Panc1 (cell line): ENCODE data around the gene FXR2. TPM values are rescaled to one million over a fixed set of nuclear protein-coding genes. Genes with fewer than 3 reads are reported as not detected.
"Not testable (repeated sequence)": the region's sequence is repeated elsewhere in the genome, so short reads cannot be mapped to it uniquely, and the experiment has no call there.

Experiments used
- ATAC-seq: fragments of 200-7000 bp; cut with Tn5 transposase; 2 replicates; pipeline ENCODE4 v1.9.1; 2020; ENCODE audit warnings: mild to moderate bottlenecking, moderate library complexity
- BruUV-seq: library from RNA; stranded (reverse); fragments of 400-500 nt; replicated peaks from 2 replicates; lab custom pipeline; 2021; lab: Mats Ljungman, UMichigan
- CTCF ChIA-PET: fragments of 300-600 bp; sonication (Branson Sonifier 250); formaldehyde crosslinking; loops from one replicate; lab custom pipeline; 2022; ENCODE audit warnings: antibody characterized with exemption; lab: Charles Lee
- POLR2A ChIA-PET: fragments of 300-600 bp; sonication (Branson Sonifier 250); formaldehyde crosslinking; loops from one replicate; lab custom pipeline; 2022; ENCODE audit warnings: antibody characterized with exemption; lab: Charles Lee
- DNase-seq: peaks from one replicate; pipeline ENCODE4 v3.0.0-alpha.2; 2010; ENCODE audit warnings: low read depth, low spot score
- H3K27ac ChIP-seq: 2 replicates; pipeline ENCODE4 v1.5.1; 2011; ENCODE audit warnings: mild to moderate bottlenecking, low read length, inconsistent platforms
- H3K27me3 ChIP-seq: fragments of 200-500 bp; sonication (Bioruptor generic); 2 replicates; pipeline ENCODE4 v1.6.0; 2014; ENCODE audit warnings: low read length, inconsistent platforms; ENCODE audit not compliant: control insufficient read depth, insufficient read depth
- H3K36me3 ChIP-seq: fragments of 200-500 bp; sonication (Bioruptor generic); 2 replicates; pipeline ENCODE4 v1.5.1; 2014; ENCODE audit warnings: inconsistent platforms, mild to moderate bottlenecking, low read length, moderate library complexity; ENCODE audit not compliant: control insufficient read depth, insufficient read depth
- H3K4me1 ChIP-seq: 2 replicates; pipeline ENCODE4 v1.5.1; 2011; ENCODE audit warnings: inconsistent platforms, mild to moderate bottlenecking, low read length, moderate library complexity; ENCODE audit not compliant: control insufficient read depth, insufficient read depth
- H3K4me3 ChIP-seq, 2 experiments: 2 replicates each; pipeline ENCODE4 v1.5.1; 2011 to 2012; ENCODE audit warnings: low read depth in 2 of 2, low read length in 2 of 2, mild to moderate bottlenecking in 2 of 2, inconsistent platforms in 1 of 2, moderate library complexity in 1 of 2
- H3K9me3 ChIP-seq: fragments of 200-500 bp; sonication (Bioruptor generic); 2 replicates; pipeline ENCODE4 v1.5.1; 2014; ENCODE audit warnings: low read depth, mild to moderate bottlenecking, inconsistent platforms, low read length, moderate library complexity; ENCODE audit not compliant: control insufficient read depth, insufficient read depth
- CTCF ChIP-seq: fragments of 450-650 bp; IDR thresholded peaks from 2 replicates; pipeline ENCODE4 v1.5.1; 2017; ENCODE audit warnings: mild to moderate bottlenecking
- POLR2AphosphoS5 ChIP-seq: IDR thresholded peaks from 2 replicates; pipeline ENCODE4 v1.6.1; 2012; ENCODE audit warnings: mild to moderate bottlenecking, low read depth, low read length, moderate library complexity
- REST ChIP-seq, 2 experiments: IDR thresholded peaks; 2 replicates each; pipeline ENCODE4 v1.6.1; 2011 to 2012; ENCODE audit warnings: low read depth in 2 of 2, control low read depth in 1 of 2, low read length in 1 of 2, mild to moderate bottlenecking in 1 of 2, moderate library complexity in 1 of 2; ENCODE audit not compliant: insufficient read depth in 1 of 2
- SIN3A ChIP-seq: IDR thresholded peaks from 2 replicates; pipeline ENCODE4 v1.6.1; 2012; ENCODE audit warnings: low read depth, mild to moderate bottlenecking, low read length, moderate library complexity, borderline replicate concordance; ENCODE audit not compliant: insufficient read depth
- TCF7L2 ChIP-seq: IDR thresholded peaks from 2 replicates; pipeline ENCODE4 v1.6.1; 2011; ENCODE audit warnings: mild to moderate bottlenecking, low read depth, low read length, inconsistent platforms
- in situ Hi-C: cut with HindIII; loops from 2 replicates; pipeline ENCODE4 v1.10.0; 2016; ENCODE audit warnings: low sequenced_read_pairs, low pct_unique_long_range_greater_than_20kb
- intact Hi-C: fragments of 100-400 bp; cut with micrococcal nuclease; formaldehyde crosslinking; loops from one replicate; pipeline ENCODE4 v1.10.0; 2022; ENCODE audit not compliant: unreplicated experiment
- total RNA-seq: library from RNA; stranded (reverse); gene quantifications from one replicate; pipeline ENCODE4 v1.2.1, GENCODE V29; 2021; ENCODE audit not compliant: unreplicated experiment

The FXR2 gene
- total RNA-seq, 1 experiment from 2014 or later = 39.7 TPM

GRCh38 chr17:7606280-7606679 is 8.4 kb downstream of the FXR2 start:
- no peak for TF ChIP-seq REST (IDR thresholded peaks at IDR 0.05; ENCODE audit: insufficient read depth in 1 of 2, low read depth in 2 of 2, low read length in 1 of 2)
- no peak for TF ChIP-seq CTCF
- TF ChIP-seq SIN3A = no peak
- TF ChIP-seq TCF7L2 = no peak
- no peak for TF ChIP-seq POLR2AphosphoS5
- ATAC-seq (no peak), DNase-seq (no peak)
- in situ Hi-C loops (no loop called here), intact Hi-C loops (no loop called here)
- ChIA-PET POLR2A (no interaction called here), CTCF (no interaction called here)
- Histone ChIP-seq H3K27me3 (no peaks in the 10 kb centered on the region), H3K27ac (no peak overlapping the region), H3K36me3 (peaks cover 4% of the 10 kb centered on the region), H3K4me1 (no peaks in the 10 kb centered on the region), H3K4me3 (no peak overlapping the region), H3K9me3 (no peaks in the 10 kb centered on the region)
- no TSS peak for BruUV-seq

- H3K4me3 ChIP-seq, DNase-seq, CTCF ChIA-PET, H3K27me3 ChIP-seq, H3K9me3 ChIP-seq, in situ Hi-C loops, POLR2A ChIA-PET, intact Hi-C loops, BruUV-seq, ATAC-seq, H3K4me1 ChIP-seq, H3K27ac ChIP-seq: not testable (repeated sequence)
- peaks cover 10% of the 10 kb centered on the region for H3K36me3 ChIP-seq
Measured at GRCh38 chr17:7597561-7597960, 17.1 kb downstream of the FXR2 start.

GRCh38 chr17:7593296-7593695 is 21.4 kb downstream of the FXR2 start:
- DNase-seq = no peak
- CTCF ChIA-PET = no interaction called here
- in situ Hi-C loops (no loop called here), intact Hi-C loops (no loop called here)
- H3K9me3 ChIP-seq = no peaks in the 10 kb centered on the region
- no peak overlapping the region for H3K4me3 ChIP-seq
- peaks cover 15% of the 10 kb centered on the region for H3K36me3 ChIP-seq
- no peak for TF ChIP-seq TCF7L2
- TF ChIP-seq POLR2AphosphoS5 = no peak
- no peak for TF ChIP-seq CTCF
- TF ChIP-seq REST (IDR thresholded peaks at IDR 0.05; ENCODE audit: insufficient read depth in 1 of 2, low read depth in 2 of 2, low read length in 1 of 2) = no peak
- no peak for TF ChIP-seq SIN3A
- H3K27me3 ChIP-seq = no peaks in the 10 kb centered on the region
- no TSS peak for BruUV-seq
- no peak overlapping the region for H3K27ac ChIP-seq
- peaks cover 13% of the 10 kb centered on the region for H3K4me1 ChIP-seq
- no peak for ATAC-seq
- POLR2A ChIA-PET = no interaction called here
